ENCODE data around the gene GGT6. TPM values are rescaled to one million over a fixed set of nuclear protein-coding genes. Genes with fewer than 3 reads are reported as not detected.

The GGT6 gene
- polyA plus RNA-seq, 1 of the 3 experiments (the other 2 are of a cell fraction), result not detected

GRCh38 chr17:4512156-4513112, 47.9 kb downstream of the GGT6 start:
- Histone ChIP-seq H3K36me3 (replicated peaks in 1 of 2; ENCODE audit: control insufficient read depth in 1 of 2, insufficient read depth in 2 of 2, low read length in 1 of 2) (no peaks in the 10 kb centered on the region), H3K9me2 (no peaks in the 10 kb centered on the region), H3K9me3 (no peaks in the 10 kb centered on the region), H3K4me2 (no peak overlapping the region), H3K27me3 (ENCODE audit: insufficient read depth) (no peaks in the 10 kb centered on the region), H3K4me1 (ENCODE audit: control insufficient read depth in 1 of 2, insufficient read depth in 2 of 2, low read depth in 1 of 2, low read length in 1 of 2) (no peaks in the 10 kb centered on the region; a peak in 1 of 4 replicates), H3K79me2 (ENCODE audit: insufficient read depth) (no peaks in the 10 kb centered on the region), H3K4me3 (ENCODE audit: low read depth in 2 of 2, low read length in 1 of 2) (no peak overlapping the region), H3K27ac (ENCODE audit: low read depth in 2 of 2, low read length in 1 of 2) (no peak overlapping the region), H4K20me1 (ENCODE audit: insufficient read depth) (no peaks in the 10 kb centered on the region), H3F3A (replicated peaks; ENCODE audit: insufficient read depth) (no peaks in the 10 kb centered on the region), H2AFZ (ENCODE audit: low read depth) (no peak overlapping the region), H3K9ac (no peak overlapping the region)
- no peak for DNase-seq
- 83% methylated on average over 29 of the region's 31 CpGs for WGBS (ENCODE audit: low lambda C conversion rate)
- ChIA-PET POLR2A (no interaction called here), CTCF (interaction anchor here (0.6 kb wide), 1 partner anchor 35 kb away, joined by 4 read pairs; no protein-coding TSS in a partner anchor)
- TF ChIP-seq CHD2 (IDR thresholded peaks at IDR 0.05; ENCODE audit: low read length, partially characterized antibody) (no peak), EP300 (IDR thresholded peaks at IDR 0.05; ENCODE audit: borderline replicate concordance in 1 of 2, low read depth in 1 of 2, low read length in 1 of 2) (no peak), RAD21 (IDR thresholded peaks at IDR 0.05; ENCODE audit: low read length) (no peak), JUND (IDR thresholded peaks at IDR 0.05) (no peak), NFIC (IDR thresholded peaks at IDR 0.05; ENCODE audit: borderline replicate concordance) (no peak), POLR2AphosphoS5 (IDR thresholded peaks at IDR 0.05; ENCODE audit: low read depth, low read length) (no peak), TAF1 (IDR thresholded peaks at IDR 0.05; ENCODE audit: borderline replicate concordance, low read depth, low read length) (no peak), FOXM1 (IDR thresholded peaks at IDR 0.05; ENCODE audit: low read depth) (no peak), YY1 (IDR thresholded peaks at IDR 0.05; ENCODE audit: low read depth) (no peak), CTCF (IDR thresholded peaks at IDR 0.05) (no peak), MXI1 (IDR thresholded peaks at IDR 0.05; ENCODE audit: low read depth, low read length) (no peak), TEAD4 (IDR thresholded peaks at IDR 0.05; ENCODE audit: borderline replicate concordance, insufficient read depth) (no peak), RCOR1 (IDR thresholded peaks at IDR 0.05; ENCODE audit: low read length) (no peak)
- TF ChIP-seq, protein P1, sequence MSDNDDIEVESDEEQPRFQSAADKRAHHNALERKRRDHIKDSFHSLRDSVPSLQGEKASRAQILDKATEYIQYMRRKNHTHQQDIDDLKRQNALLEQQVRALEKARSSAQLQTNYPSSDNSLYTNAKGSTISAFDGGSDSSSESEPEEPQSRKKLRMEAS (IDR thresholded peaks at IDR 0.05; ENCODE audit: low read depth), result no peak

Measured in SK-N-SH (cell line).